GM12878 (cell line): Measurements from ENCODE around the gene SMURF1. TPM values are rescaled to one million over a fixed set of nuclear protein-coding genes. Genes with fewer than 3 reads are reported as not detected.

ENCODE experiments used
- ATAC-seq: fragments of 200-7000 bp; cut with Tn5 transposase; 3 replicates; pipeline ENCODE4 v1.9.1; 2020; ENCODE audit warnings: mild to moderate bottlenecking, moderate library complexity
- BruUV-seq: library from RNA; stranded (reverse); fragments of 400-500 nt; replicated peaks from 2 replicates; lab custom pipeline; 2021; lab: Mats Ljungman, UMichigan
- CTCF ChIA-PET: fragments of 300-600 bp; sonication (Branson Sonifier 250); formaldehyde crosslinking; extraction: SDS; loops from one replicate; lab custom pipeline; 2021; ENCODE audit warnings: inconsistent platforms; lab: Yijun Ruan, JAX
- POLR2A ChIA-PET: fragments of 350-600 bp; formaldehyde crosslinking; extraction: SDS; loops from one replicate; lab custom pipeline; 2021; ENCODE audit warnings: inconsistent platforms; lab: Charles Lee
- RAD21 ChIA-PET: fragments of 300-600 bp; sonication (Branson Sonifier 250); formaldehyde crosslinking; loops from one replicate; lab custom pipeline; 2023; ENCODE audit warnings: antibody characterized with exemption; ENCODE audit not compliant: unreplicated experiment; lab: Charles Lee
- SMC1A ChIA-PET: fragments of 300-600 bp; sonication (Branson Sonifier 250); formaldehyde crosslinking; loops from one replicate; lab custom pipeline; 2023; ENCODE audit not compliant: unreplicated experiment, uncharacterized antibody; lab: Charles Lee
- DNase-seq: peaks from one replicate; pipeline ENCODE4 v3.0.0-alpha.2; 2011; ENCODE audit warnings: low read depth, low spot score
- FAIRE-seq: peaks from 3 replicates; lab custom pipeline; 2011; peaks lifted over from hg19 to GRCh38; lab: Jason Lieb, UNC
- H2AFZ ChIP-seq: 2 replicates; pipeline ENCODE4 v1.6.0; 2011; ENCODE audit warnings: low read depth, low read length, control low read depth; ENCODE audit not compliant: control insufficient read depth
- H3K27ac ChIP-seq: 2 replicates; pipeline ENCODE4 v1.5.1; 2011; ENCODE audit warnings: control low read depth; ENCODE audit not compliant: control insufficient read depth, insufficient read depth
- H3K27me3 ChIP-seq, 2 experiments: replicated peaks in 1 of 2; 2 replicates each; pipeline versions ENCODE4 v1.6.0 to v1.6.1; 2011; ENCODE audit warnings: low read length in 1 of 2; ENCODE audit not compliant: control insufficient read depth in 2 of 2, insufficient read depth in 2 of 2
- H3K36me3 ChIP-seq, 2 experiments: 2 replicates each; pipeline ENCODE4 v1.5.1; 2011; ENCODE audit warnings: low read length in 1 of 2; ENCODE audit not compliant: control insufficient read depth in 2 of 2, insufficient read depth in 2 of 2
- H3K4me1 ChIP-seq: 2 replicates; pipeline ENCODE4 v1.6.1; 2011; ENCODE audit warnings: mild to moderate bottlenecking, low read length, moderate library complexity, mixed read lengths; ENCODE audit not compliant: control insufficient read depth, insufficient read depth
- H3K4me2 ChIP-seq: 2 replicates; pipeline ENCODE4 v1.6.0; 2011; ENCODE audit warnings: control low read depth; ENCODE audit not compliant: control insufficient read depth, insufficient read depth
- H3K4me3 ChIP-seq: fragments of 200-600 bp; sonication (generic); 2 replicates; pipeline ENCODE4 v1.5.1; 2016
- H3K79me2 ChIP-seq: 2 replicates; pipeline ENCODE4 v1.6.0; 2011; ENCODE audit warnings: low read length; ENCODE audit not compliant: control insufficient read depth, insufficient read depth
- H3K9ac ChIP-seq: 2 replicates; pipeline ENCODE4 v1.8.0; 2011; ENCODE audit warnings: low read length, control low read depth, mixed read lengths; ENCODE audit not compliant: control insufficient read depth, insufficient read depth
- H3K9me3 ChIP-seq: replicated peaks from 3 replicates; pipeline ENCODE4 v1.5.1; 2011; ENCODE audit warnings: mild to moderate bottlenecking, low read length; ENCODE audit not compliant: control insufficient read depth, insufficient read depth
- H4K20me1 ChIP-seq: 2 replicates; pipeline ENCODE4 v1.6.0; 2011; ENCODE audit not compliant: control insufficient read depth, insufficient read depth
- BHLHE40 ChIP-seq, 2 experiments: fragments of 450-650 bp in 1 of 2; IDR thresholded peaks; 2 replicates each; pipeline ENCODE4 v1.6.1; 2011 to 2017; ENCODE audit warnings: low read depth in 2 of 2, borderline replicate concordance in 1 of 2, improper control_type of control experiment in 1 of 2, low read length in 1 of 2, mild to moderate bottlenecking in 1 of 2
- CREB1 ChIP-seq: IDR thresholded peaks from 2 replicates; pipeline ENCODE4 v1.6.1; 2012; ENCODE audit warnings: low read depth, mild to moderate bottlenecking, inconsistent platforms
- IKZF2 ChIP-seq, 2 experiments: fragments of 450-650 bp; IDR thresholded peaks; 2 replicates each; pipeline ENCODE4 v1.6.1; 2017; ENCODE audit warnings: mild to moderate bottlenecking in 2 of 2, moderate library complexity in 2 of 2
- POLR2AphosphoS2 ChIP-seq: IDR thresholded peaks from 2 replicates; pipeline ENCODE4 v1.6.1; 2011; ENCODE audit warnings: low read depth, mild to moderate bottlenecking, low read length, improper control_type of control experiment, moderate library complexity
- SMAD1 ChIP-seq: fragments of 450-650 bp; IDR thresholded peaks from 2 replicates; pipeline ENCODE4 v1.6.1; 2018; ENCODE audit warnings: mild to moderate bottlenecking, low read depth; ENCODE audit not compliant: partially characterized antibody
- SMAD5 ChIP-seq: IDR thresholded peaks from 2 replicates; pipeline ENCODE4 v1.6.1; 2016; ENCODE audit warnings: antibody characterized with exemption, low read depth
- SMC3 ChIP-seq: IDR thresholded peaks from 2 replicates; pipeline ENCODE4 v1.6.1; 2011; ENCODE audit warnings: low read length, improper control_type of control experiment, borderline replicate concordance
- STAT3 ChIP-seq: IDR thresholded peaks from 2 replicates; pipeline ENCODE4 v1.6.1; 2011; ENCODE audit warnings: low read depth, low read length, improper control_type of control experiment
- YY1 ChIP-seq: IDR thresholded peaks from 2 replicates; pipeline ENCODE4 v1.6.1; 2011; ENCODE audit warnings: low read depth, mild to moderate bottlenecking, low read length
- WGBS: methylation state at CpG from one replicate; pipeline ENCODE4 v1.1.6; 2016; ENCODE audit warnings: low lambda C conversion rate; ENCODE audit not compliant: insufficient replicate concordance, insufficient coverage; ENCODE audit errors: missing lambda C conversion rate; 5-methylcytosine and 5-hydroxymethylcytosine counted together
- in situ Hi-C: fragments of 300-500 bp; cut with MboI; formaldehyde crosslinking; loops from 9 replicates; pipeline ENCODE4 v1.14.3; 2018; ENCODE audit warnings: mixed read lengths
- intact Hi-C: fragments of 100-400 bp; cut with micrococcal nuclease; formaldehyde crosslinking; loops from one replicate; pipeline ENCODE4 v1.14.2; 2022; ENCODE audit not compliant: unreplicated experiment
- polyA plus RNA-seq, 11 experiments: library from polyadenylated mRNA; depleted of rRNA in 4 of 11; unstranded in 6 of 11; stranded (reverse) in 5 of 11; fragments of >200 nt; fragmentation: Nextera tagmentation in 4 of 11; fragmentation: Illumina TruSeq in 1 of 11; extraction: Ambion mirVana in 4 of 11; extraction: Trizol in 1 of 11; gene quantifications; 1 replicate in 1 of 11; 2 replicates in 10 of 11; pipeline versions ENCODE4 v1.2.1 to v1.2.3, GENCODE V29; 2011 to 2016; ENCODE audit warnings: inconsistent platforms in 2 of 11, missing spikeins in 2 of 11, low read depth in 1 of 11
- total RNA-seq, 4 experiments: library from RNA; depleted of rRNA in 3 of 4; stranded (reverse); fragments of >200 nt in 3 of 4; fragmentation: Illumina TruSeq in 1 of 4; extraction: Trizol in 1 of 4; gene quantifications; 2 replicates each; pipeline versions ENCODE4 v1.2.1 to v1.2.3, GENCODE V29; 2013 to 2021
- TF ChIP-seq, protein P1 (sequence below): fragments of 450-650 bp; formaldehyde crosslinking; IDR thresholded peaks from 2 replicates; pipeline ENCODE4 v1.4.0; 2020; ENCODE audit warnings: mild to moderate bottlenecking, moderate library complexity
- TF ChIP-seq, protein P2 (sequence below): fragments of 450-650 bp; IDR thresholded peaks from 2 replicates; pipeline ENCODE4 v1.6.1; 2017; ENCODE audit warnings: mild to moderate bottlenecking
- TF ChIP-seq, protein P3 (sequence below): fragments of 450-650 bp; IDR thresholded peaks from 2 replicates; pipeline ENCODE4 v1.6.1; 2016; ENCODE audit warnings: mild to moderate bottlenecking, moderate library complexity, borderline replicate concordance

Gene SMURF1
- total and polyA plus RNA-seq, 10 of the 15 experiments (the other 5 are each of a cell fraction or from before 2014, with no cell fraction given), result 0.76 to 14.0 (median 7.9) TPM

DNA sequence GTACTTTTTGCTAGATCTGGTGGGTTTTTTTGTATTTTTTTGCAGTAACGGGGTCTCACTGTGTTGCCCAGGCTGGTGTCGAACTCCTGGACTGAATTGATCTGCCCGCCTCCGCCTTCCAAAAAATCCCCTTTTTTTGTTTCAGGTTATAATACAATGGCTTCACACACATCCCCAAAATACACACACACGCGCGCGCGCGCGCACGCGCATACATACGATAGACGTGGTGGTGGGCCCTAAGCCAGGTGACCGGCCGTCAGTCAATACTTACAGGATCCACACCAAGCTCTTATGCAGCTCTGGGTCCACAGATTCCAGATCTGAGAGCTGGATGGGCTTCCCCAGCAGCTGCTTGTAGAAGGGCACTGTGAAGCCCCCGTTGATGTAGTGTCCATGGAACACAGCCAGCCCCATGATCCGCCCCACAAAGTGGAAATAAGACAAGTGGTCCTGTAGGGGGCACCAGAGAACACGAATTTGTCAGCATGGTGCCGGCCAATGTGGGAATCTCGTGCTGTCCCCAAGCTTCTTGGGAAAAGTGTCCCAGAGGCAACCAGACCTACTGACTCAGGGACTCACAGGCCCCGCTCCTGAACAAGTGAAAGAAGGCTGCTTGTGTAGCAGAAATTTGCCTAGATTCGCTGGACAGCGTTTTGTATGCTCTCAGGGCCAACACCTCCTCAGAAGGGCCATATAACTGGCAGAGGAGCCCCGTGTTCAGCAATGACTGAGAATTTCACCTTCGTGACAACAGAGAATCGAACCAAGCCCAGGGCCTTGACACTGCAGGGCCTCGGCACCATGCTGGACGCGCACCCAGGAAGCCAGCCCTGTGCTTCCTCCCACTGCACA lies 103.6 kb downstream of the SMURF1 start:
- no peaks in the 10 kb centered on the region for H3K9me3 ChIP-seq
- BruUV-seq, result no TSS peak
- H3K36me3 ChIP-seq, result peaks cover 18 to 33% of the 10 kb centered on the region in 2 experiments
- H3K4me1 ChIP-seq, result no peaks in the 10 kb centered on the region; the same call in 1 of the 2 replicates
- ATAC-seq (peak; percentile 94), FAIRE-seq (peak; percentile 81), DNase-seq (peak; percentile 9)
- no peak overlapping the region for H2AFZ ChIP-seq
- H4K20me1 ChIP-seq, result no peaks in the 10 kb centered on the region
- H3K9ac ChIP-seq, result no peak overlapping the region
- SMC1A ChIA-PET, result interaction anchor here (0.5 to 1.5 kb wide), 2 partner anchors 81 to 271 kb away, joined by 3 to 11 read pairs; no protein-coding TSS in a partner anchor
- no peaks in the 10 kb centered on the region for H3K79me2 ChIP-seq
- RAD21 ChIA-PET, result interaction anchor here (0.9 kb wide), 1 partner anchor 273 kb away, joined by 4 read pairs; no protein-coding TSS in a partner anchor
- H3K4me2 ChIP-seq, result no peak overlapping the region
- H3K27ac ChIP-seq, result no peak overlapping the region
- WGBS, result 74% methylated on average over 31 of the region's 31 CpGs
- no peaks in the 10 kb centered on the region for H3K27me3 ChIP-seq
- POLR2A ChIA-PET, result no interaction called here
- in situ Hi-C loops (loop anchor here (5.0 kb wide), 1 partner anchor 272 kb away; no protein-coding TSS in a partner anchor), intact Hi-C loops (loop anchor here (1.0 to 5.0 kb wide), 2 partner anchors 102 to 273 kb away; partner anchors contain the start of gene SMURF1)
- CTCF ChIA-PET, result interaction anchor here (0.7 to 3.4 kb wide), 8 partner anchors 10 to 290 kb away, joined by 3 to 27 read pairs (median 4); no protein-coding TSS in a partner anchor
- no peak overlapping the region for H3K4me3 ChIP-seq
- TF ChIP-seq YY1 (peak; percentile 50; the same call in 1 of the 2 replicates), IKZF2 (IDR thresholded peaks at IDR 0.05) (peak in 1 of 2 experiments; percentile 27; a peak in 1 of 4 replicates), CREB1 (no peak), POLR2AphosphoS2 (no peak), SMAD5 (no peak), SMC3 (peak; percentile 76), BHLHE40 (IDR thresholded peaks at IDR 0.05; ENCODE audit: borderline replicate concordance in 1 of 2, low read depth in 2 of 2, low read length in 1 of 2) (peak; percentile 44 to 46; a peak in 2 of 4 replicates), STAT3 (no peak), SMAD1 (no peak)
- TF ChIP-seq, protein P1, sequence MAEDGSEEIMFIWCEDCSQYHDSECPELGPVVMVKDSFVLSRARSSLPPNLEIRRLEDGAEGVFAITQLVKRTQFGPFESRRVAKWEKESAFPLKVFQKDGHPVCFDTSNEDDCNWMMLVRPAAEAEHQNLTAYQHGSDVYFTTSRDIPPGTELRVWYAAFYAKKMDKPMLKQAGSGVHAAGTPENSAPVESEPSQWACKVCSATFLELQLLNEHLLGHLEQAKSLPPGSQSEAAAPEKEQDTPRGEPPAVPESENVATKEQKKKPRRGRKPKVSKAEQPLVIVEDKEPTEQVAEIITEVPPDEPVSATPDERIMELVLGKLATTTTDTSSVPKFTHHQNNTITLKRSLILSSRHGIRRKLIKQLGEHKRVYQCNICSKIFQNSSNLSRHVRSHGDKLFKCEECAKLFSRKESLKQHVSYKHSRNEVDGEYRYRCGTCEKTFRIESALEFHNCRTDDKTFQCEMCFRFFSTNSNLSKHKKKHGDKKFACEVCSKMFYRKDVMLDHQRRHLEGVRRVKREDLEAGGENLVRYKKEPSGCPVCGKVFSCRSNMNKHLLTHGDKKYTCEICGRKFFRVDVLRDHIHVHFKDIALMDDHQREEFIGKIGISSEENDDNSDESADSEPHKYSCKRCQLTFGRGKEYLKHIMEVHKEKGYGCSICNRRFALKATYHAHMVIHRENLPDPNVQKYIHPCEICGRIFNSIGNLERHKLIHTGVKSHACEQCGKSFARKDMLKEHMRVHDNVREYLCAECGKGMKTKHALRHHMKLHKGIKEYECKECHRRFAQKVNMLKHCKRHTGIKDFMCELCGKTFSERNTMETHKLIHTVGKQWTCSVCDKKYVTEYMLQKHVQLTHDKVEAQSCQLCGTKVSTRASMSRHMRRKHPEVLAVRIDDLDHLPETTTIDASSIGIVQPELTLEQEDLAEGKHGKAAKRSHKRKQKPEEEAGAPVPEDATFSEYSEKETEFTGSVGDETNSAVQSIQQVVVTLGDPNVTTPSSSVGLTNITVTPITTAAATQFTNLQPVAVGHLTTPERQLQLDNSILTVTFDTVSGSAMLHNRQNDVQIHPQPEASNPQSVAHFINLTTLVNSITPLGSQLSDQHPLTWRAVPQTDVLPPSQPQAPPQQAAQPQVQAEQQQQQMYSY (CRISPR knock-in tag), result no peak
- TF ChIP-seq, protein P2, sequence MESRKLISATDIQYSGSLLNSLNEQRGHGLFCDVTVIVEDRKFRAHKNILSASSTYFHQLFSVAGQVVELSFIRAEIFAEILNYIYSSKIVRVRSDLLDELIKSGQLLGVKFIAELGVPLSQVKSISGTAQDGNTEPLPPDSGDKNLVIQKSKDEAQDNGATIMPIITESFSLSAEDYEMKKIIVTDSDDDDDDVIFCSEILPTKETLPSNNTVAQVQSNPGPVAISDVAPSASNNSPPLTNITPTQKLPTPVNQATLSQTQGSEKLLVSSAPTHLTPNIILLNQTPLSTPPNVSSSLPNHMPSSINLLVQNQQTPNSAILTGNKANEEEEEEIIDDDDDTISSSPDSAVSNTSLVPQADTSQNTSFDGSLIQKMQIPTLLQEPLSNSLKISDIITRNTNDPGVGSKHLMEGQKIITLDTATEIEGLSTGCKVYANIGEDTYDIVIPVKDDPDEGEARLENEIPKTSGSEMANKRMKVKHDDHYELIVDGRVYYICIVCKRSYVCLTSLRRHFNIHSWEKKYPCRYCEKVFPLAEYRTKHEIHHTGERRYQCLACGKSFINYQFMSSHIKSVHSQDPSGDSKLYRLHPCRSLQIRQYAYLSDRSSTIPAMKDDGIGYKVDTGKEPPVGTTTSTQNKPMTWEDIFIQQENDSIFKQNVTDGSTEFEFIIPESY, result no peak
- TF ChIP-seq, protein P3, sequence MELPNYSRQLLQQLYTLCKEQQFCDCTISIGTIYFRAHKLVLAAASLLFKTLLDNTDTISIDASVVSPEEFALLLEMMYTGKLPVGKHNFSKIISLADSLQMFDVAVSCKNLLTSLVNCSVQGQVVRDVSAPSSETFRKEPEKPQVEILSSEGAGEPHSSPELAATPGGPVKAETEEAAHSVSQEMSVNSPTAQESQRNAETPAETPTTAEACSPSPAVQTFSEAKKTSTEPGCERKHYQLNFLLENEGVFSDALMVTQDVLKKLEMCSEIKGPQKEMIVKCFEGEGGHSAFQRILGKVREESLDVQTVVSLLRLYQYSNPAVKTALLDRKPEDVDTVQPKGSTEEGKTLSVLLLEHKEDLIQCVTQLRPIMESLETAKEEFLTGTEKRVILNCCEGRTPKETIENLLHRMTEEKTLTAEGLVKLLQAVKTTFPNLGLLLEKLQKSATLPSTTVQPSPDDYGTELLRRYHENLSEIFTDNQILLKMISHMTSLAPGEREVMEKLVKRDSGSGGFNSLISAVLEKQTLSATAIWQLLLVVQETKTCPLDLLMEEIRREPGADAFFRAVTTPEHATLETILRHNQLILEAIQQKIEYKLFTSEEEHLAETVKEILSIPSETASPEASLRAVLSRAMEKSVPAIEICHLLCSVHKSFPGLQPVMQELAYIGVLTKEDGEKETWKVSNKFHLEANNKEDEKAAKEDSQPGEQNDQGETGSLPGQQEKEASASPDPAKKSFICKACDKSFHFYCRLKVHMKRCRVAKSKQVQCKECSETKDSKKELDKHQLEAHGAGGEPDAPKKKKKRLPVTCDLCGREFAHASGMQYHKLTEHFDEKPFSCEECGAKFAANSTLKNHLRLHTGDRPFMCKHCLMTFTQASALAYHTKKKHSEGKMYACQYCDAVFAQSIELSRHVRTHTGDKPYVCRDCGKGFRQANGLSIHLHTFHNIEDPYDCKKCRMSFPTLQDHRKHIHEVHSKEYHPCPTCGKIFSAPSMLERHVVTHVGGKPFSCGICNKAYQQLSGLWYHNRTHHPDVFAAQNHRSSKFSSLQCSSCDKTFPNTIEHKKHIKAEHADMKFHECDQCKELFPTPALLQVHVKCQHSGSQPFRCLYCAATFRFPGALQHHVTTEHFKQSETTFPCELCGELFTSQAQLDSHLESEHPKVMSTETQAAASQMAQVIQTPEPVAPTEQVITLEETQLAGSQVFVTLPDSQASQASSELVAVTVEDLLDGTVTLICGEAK, result no peak
